Thyroid gland (tissue), 4 donors: ENCODE results near the gene IFNAR1. TPM values are rescaled to one million over a fixed set of nuclear protein-coding genes. Genes with fewer than 3 reads are reported as not detected.
A peak's percentile ranks its signal among the peaks of the same experiment; 100 is the strongest.

Experiments
- DNase-seq, 2 donors: peaks; one replicate each; pipeline ENCODE4 v3.0.0-alpha.2; 2019
- H3K27ac ChIP-seq, 3 donors: fragments of 200-600 bp; sonication (generic); 1 replicate in 2 of 3; 2 replicates in 1 of 3; pipeline ENCODE4 v1.5.1; 2016 to 2019; ENCODE audit warnings: mild to moderate bottlenecking in 1 of 3, moderate library complexity in 1 of 3
- H3K27me3 ChIP-seq: fragments of 200-600 bp; sonication (generic); one replicate; pipeline ENCODE4 v1.5.1; 2019
- H3K36me3 ChIP-seq, 2 donors: fragments of 200-600 bp; sonication (generic); one replicate each; pipeline ENCODE4 v1.5.1; 2016 to 2019
- H3K4me1 ChIP-seq, 2 donors: fragments of 200-600 bp; sonication (generic); one replicate each; pipeline ENCODE4 v1.5.1; 2017 to 2019
- H3K4me3 ChIP-seq, 3 donors: fragments of 200-600 bp; sonication (generic); replicated peaks in 1 of 3; 1 replicate in 2 of 3; 2 replicates in 1 of 3; pipeline ENCODE4 v1.5.1; 2016; ENCODE audit warnings: mild to moderate bottlenecking in 1 of 3
- H3K9me3 ChIP-seq: fragments of 200-600 bp; sonication (generic); one replicate; pipeline ENCODE4 v1.5.1; 2017
- POLR2A ChIP-seq, 2 donors: fragments of 450-650 bp; IDR thresholded peaks; one replicate each; pipeline ENCODE4 v1.6.1; 2017; ENCODE audit warnings: antibody characterized with exemption in 2 of 2, mild to moderate bottlenecking in 2 of 2, moderate library complexity in 1 of 2
- WGBS, 2 donors: methylation state at CpG; one replicate each; pipeline ENCODE4 v1.1.5; 2017; 5-methylcytosine and 5-hydroxymethylcytosine counted together
- intact Hi-C: fragments of 100-400 bp; cut with DNase I; formaldehyde crosslinking; loops from one replicate; pipeline ENCODE4 v1.15.1; 2023
- total RNA-seq, 4 donors: library from RNA; depleted of rRNA; stranded (reverse); fragments of >200 nt; gene quantifications; one replicate each; pipeline ENCODE4 v1.2.3, GENCODE V29; 2016
- TF ChIP-seq, protein P1 (sequence below), 6 experiments: fragments of 200-600 bp in 3 of 6; fragments of 450-650 bp in 3 of 6; sonication (generic) in 3 of 6; IDR thresholded peaks; one replicate each; pipeline ENCODE4 v1.5.1; 2016 to 2019; ENCODE audit warnings: antibody characterized with exemption in 6 of 6, mild to moderate bottlenecking in 2 of 6, inconsistent platforms in 1 of 6, moderate library complexity in 1 of 6

The IFNAR1 gene
- total RNA-seq, 4 donors from 2014 or later = 37.0 to 51.2 (median 42.4) TPM

DNA sequence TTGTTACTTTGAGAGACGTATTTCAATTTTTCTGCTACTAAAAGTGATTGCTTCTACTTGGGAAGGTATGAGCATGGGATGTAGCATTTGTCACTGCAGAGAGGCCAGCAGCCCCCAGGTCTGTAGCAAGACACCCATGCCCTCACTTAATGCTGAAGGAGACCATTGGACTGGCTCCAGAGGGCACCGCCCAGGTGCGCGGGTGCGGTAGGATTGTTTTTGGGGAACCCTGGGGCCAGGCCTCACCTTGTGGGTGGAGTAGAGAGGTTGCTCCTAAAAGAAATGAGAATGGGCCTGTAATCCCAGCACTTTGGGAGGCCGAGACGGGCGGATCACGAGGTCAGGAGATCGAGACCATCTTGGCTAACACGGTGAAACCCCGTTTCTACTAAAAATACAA is 47.8 kb downstream of the IFNAR1 start:
- no peak overlapping the region for H3K27ac ChIP-seq
- no peaks in the 10 kb centered on the region for H3K9me3 ChIP-seq
- no peak overlapping the region for H3K4me3 ChIP-seq
- H3K4me1 ChIP-seq = peaks cover 0 to 5% of the 10 kb centered on the region in 2 donors
- no peaks in the 10 kb centered on the region for H3K36me3 ChIP-seq
- TF ChIP-seq, protein P1, sequence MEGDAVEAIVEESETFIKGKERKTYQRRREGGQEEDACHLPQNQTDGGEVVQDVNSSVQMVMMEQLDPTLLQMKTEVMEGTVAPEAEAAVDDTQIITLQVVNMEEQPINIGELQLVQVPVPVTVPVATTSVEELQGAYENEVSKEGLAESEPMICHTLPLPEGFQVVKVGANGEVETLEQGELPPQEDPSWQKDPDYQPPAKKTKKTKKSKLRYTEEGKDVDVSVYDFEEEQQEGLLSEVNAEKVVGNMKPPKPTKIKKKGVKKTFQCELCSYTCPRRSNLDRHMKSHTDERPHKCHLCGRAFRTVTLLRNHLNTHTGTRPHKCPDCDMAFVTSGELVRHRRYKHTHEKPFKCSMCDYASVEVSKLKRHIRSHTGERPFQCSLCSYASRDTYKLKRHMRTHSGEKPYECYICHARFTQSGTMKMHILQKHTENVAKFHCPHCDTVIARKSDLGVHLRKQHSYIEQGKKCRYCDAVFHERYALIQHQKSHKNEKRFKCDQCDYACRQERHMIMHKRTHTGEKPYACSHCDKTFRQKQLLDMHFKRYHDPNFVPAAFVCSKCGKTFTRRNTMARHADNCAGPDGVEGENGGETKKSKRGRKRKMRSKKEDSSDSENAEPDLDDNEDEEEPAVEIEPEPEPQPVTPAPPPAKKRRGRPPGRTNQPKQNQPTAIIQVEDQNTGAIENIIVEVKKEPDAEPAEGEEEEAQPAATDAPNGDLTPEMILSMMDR (IDR thresholded peaks at IDR 0.05) = no peak
- no peak for TF ChIP-seq POLR2A (IDR thresholded peaks at IDR 0.05)
- H3K27me3 ChIP-seq = no peaks in the 10 kb centered on the region
- DNase-seq = no peak
- 91 to 96% methylated on average over 12 of the region's 12 CpGs for WGBS, 2 donors
- intact Hi-C loops = no loop called here

DNA sequence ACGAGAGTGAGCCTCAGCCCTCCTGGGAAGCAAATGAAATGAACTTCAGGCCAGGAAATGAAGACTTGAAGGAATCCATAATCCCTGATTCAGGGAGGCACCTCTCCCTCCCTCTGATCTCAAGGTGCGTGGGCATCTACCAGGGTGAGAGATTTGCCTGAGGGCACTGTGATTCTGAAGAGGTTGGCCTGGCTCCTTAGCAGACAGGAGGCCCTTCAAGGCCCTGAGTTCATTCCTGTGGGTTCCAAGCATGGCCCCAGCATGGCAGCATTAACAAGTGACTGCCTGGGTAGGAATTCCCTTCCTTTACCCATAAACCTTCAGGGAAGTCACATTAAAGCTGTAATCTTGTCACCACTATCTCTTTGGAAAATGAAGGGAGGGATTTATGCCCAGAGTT is 48.7 kb downstream of the IFNAR1 start:
- WGBS, 2 donors = 68 to 73% methylated on average over 2 of the region's 2 CpGs

DNA sequence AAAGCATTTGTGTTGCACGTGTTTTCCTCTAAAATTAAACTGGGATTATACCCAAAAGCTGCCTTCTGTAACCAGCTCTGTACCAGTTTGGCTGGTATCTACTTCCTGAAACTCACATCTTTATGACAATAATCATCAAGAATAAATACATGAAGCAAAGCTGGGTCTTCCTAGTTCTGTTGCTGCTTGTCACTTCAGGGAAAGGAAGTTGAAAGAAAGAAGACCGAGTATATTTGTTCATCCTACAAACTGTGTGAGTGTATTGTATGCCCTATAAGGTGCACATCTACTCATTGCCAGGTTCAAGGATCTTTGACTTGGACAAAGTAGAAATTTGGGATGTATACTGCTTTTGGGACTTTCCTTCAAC is 49.3 kb downstream of the IFNAR1 start:
- no peak for DNase-seq
- no peak overlapping the region for H3K4me3 ChIP-seq
- H3K9me3 ChIP-seq = no peaks in the 10 kb centered on the region
- H3K36me3 ChIP-seq = no peaks in the 10 kb centered on the region
- no peaks in the 10 kb centered on the region for H3K27me3 ChIP-seq
- no peak for TF ChIP-seq POLR2A (IDR thresholded peaks at IDR 0.05)
- TF ChIP-seq, protein P1 (IDR thresholded peaks at IDR 0.05) = no peak
- H3K27ac ChIP-seq = no peak overlapping the region
- 74 to 79% methylated on average over 2 of the region's 2 CpGs for WGBS, 2 donors
- H3K4me1 ChIP-seq = peaks cover 0 to 5% of the 10 kb centered on the region in 2 donors
- intact Hi-C loops = no loop called here

More for the DNA sequence above, 48.7 kb downstream of the IFNAR1 start:
- no peaks in the 10 kb centered on the region for H3K27me3 ChIP-seq
- no peak overlapping the region for H3K27ac ChIP-seq
- H3K4me3 ChIP-seq = no peak overlapping the region
- H3K4me1 ChIP-seq = peaks cover 0 to 5% of the 10 kb centered on the region in 2 donors
- DNase-seq = no peak
- intact Hi-C loops = no loop called here
- no peaks in the 10 kb centered on the region for H3K36me3 ChIP-seq
- no peak for TF ChIP-seq POLR2A (IDR thresholded peaks at IDR 0.05)
- TF ChIP-seq, protein P1 (IDR thresholded peaks at IDR 0.05) = no peak
- H3K9me3 ChIP-seq = no peaks in the 10 kb centered on the region

DNA sequence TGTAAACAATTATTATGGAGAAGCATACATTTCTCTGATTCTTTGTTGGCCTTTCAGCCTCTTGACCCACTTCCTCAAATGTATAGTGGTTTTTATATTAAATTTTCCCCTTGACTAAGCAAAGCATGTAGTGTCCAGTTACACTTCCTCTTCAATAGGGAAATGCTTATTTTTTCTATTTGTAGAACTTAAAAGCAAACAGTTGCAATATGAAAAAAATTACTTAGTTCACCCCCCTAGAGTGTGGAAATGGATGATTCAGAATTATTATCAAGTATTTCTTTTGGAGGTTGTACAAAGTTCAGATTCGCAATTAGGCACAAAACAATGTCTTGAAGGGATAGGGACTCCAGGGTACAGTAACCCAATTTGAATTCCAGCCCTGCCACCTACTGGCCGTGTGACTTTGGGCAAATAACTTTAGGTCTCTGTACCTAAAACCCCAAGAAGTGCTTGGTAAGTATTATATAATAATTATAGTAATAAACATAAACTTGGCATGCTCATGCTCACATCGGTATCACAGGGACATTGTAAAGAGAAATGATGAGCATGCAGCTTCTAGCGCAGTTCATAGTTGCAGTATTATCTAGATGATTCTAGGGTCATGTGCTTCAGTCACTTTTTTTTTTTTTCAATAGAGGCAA is 49.8 kb downstream of the IFNAR1 start:
- no peak overlapping the region for H3K27ac ChIP-seq
- H3K9me3 ChIP-seq = no peaks in the 10 kb centered on the region
- TF ChIP-seq POLR2A (IDR thresholded peaks at IDR 0.05) = no peak
- TF ChIP-seq, protein P1 (IDR thresholded peaks at IDR 0.05) = peak in 5 of 6 experiments; percentile 23 to 58 (median 55)
- no peaks in the 10 kb centered on the region for H3K36me3 ChIP-seq
- no peaks in the 10 kb centered on the region for H3K27me3 ChIP-seq
- intact Hi-C loops = no loop called here
- DNase-seq = peak; percentile 42 to 57
- WGBS, 2 donors = 35 to 42% methylated on average over 4 of the region's 4 CpGs
- H3K4me3 ChIP-seq = no peak overlapping the region
- H3K4me1 ChIP-seq = peaks cover 0 to 5% of the 10 kb centered on the region in 2 donors

DNA sequence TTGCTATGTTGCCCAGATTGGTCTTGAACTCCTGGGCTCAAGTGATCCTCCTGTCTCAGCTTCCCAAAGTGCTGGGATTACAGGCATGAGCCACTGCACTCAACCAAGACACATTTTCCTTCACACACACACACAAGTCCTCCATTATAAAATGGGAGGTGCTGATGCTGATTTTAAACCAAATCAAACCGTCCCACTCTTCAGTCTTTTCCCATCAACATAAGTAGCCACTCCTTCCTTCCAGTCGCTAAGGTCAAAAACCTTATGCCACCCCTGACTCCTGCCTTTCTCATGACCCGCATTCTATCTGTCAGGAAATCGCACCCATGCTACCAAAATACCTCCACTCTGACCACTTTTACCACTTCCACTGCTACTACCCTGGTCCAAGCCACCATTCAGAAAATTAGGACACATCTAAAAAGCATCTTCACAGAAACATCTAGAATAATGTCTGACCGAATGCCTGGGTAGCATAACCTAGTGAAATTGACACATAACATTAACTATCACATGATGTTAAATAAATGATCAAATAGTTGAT is 50.4 kb downstream of the IFNAR1 start:
- H3K27me3 ChIP-seq = no peaks in the 10 kb centered on the region
- H3K4me1 ChIP-seq = peaks cover 0 to 8% of the 10 kb centered on the region in 2 donors
- no peak overlapping the region for H3K4me3 ChIP-seq
- WGBS, 2 donors = 73 to 76% methylated on average over 5 of the region's 5 CpGs
- TF ChIP-seq, protein P1 (IDR thresholded peaks at IDR 0.05) = no peak
- TF ChIP-seq POLR2A (IDR thresholded peaks at IDR 0.05) = no peak
- no peaks in the 10 kb centered on the region for H3K36me3 ChIP-seq
- H3K9me3 ChIP-seq = no peaks in the 10 kb centered on the region
- DNase-seq = no peak
- H3K27ac ChIP-seq = no peak overlapping the region
- intact Hi-C loops = no loop called here
